ENCODE measurements around the gene SCLY.

SCLY gene

DNA sequence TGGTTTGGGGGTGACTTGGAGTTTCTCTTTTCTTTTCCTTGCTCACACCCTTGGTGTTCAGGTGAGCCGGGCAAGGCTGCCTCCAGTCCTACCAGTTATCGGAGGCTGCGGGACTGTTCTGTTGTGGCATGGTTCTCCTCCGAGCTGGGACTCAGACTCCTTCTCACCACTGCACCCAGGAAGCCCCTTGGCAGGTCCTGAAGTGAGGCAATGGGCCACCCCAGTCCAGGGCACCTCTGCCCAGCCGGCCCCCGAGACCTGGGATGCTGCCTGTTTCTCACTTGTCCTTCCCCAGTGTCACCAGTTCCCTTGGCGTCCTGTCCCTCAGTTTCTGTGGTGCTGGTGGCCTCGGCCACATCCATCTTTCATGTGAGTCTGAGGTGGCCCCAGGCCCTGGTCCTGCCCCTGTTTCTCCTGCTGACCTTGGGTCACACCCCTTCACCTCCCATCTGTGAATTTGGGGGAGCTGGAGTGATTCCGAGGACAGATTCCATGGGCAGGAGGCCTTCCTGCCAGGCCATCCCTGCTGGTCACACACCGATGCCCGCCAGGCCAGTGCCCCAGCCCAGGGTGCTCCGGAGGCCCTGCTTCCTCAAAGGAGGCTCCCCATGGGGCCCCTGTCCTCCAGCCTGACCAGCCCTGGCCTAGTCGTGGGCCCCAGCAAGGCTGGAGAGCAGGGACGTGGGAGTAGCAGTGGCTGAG, 71.1 kb downstream of the SCLY start:
- Histone ChIP-seq H3K9me3 (ENCODE audit: insufficient read depth, low read depth, low read length) (no peaks in the 10 kb centered on the region), H3K27me3 (ENCODE audit: insufficient read depth, low read length) (no peaks in the 10 kb centered on the region), H3K27ac (ENCODE audit: low read depth, low read length) (no peak overlapping the region), H3K4me1 (ENCODE audit: insufficient read depth, low read length) (no peaks in the 10 kb centered on the region), H3K4me3 (ENCODE audit: low read length) (no peak overlapping the region), H3K36me3 (ENCODE audit: insufficient read depth, low read length) (no peaks in the 10 kb centered on the region), H3K9ac (ENCODE audit: low read depth, low read length) (no peak overlapping the region)
- WGBS = 94% methylated on average over 14 of the region's 14 CpGs

DNA sequence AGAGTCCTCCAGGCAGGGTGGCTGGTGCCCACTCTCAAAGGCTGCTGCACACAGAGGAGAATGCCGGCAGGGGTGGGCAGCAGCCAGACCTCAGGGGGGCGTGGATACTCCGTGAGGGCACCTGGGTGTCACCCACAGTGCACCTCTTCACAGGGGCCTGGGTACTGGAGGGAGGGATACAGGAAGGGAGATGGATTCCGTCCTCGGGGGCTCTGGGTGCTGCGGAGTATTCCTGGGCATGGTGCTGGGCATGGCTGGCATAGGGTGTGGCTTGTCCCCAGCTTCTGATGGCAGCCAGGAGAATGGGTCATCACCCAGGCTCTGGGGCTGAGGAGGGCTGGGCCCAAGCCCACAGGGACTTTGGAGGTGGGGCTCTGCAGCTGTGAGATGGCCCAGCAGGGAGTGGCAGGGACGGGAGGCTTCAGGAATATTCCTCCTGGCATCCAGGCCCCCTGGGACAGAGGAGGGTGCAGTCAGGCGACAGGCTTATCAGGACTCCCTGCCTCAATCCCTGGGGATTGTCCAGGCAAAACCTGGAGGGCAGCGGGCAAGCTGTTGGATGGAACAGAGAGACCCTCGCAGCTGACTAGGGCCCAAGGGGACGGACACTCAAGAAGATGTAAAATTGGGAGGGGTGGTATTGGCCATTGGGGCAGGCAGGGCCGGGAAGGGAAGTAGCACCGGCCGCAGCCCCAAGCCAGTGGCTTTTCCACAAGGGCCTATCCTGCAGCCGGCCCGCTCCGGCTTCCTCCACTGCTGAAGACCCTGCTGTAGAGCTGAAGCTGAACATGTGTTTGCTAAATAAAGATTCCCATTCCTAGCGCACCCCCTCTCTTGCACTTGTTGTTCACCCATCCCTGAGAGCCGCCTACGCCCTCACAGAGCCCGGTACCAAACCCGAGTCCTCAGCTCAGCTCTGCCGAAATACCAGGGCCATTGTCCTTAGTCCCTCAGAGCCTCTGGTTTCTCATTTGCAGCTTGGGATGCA, 72.0 kb downstream of the SCLY start:
- Histone ChIP-seq H3K27ac (ENCODE audit: low read depth, low read length) (no peak overlapping the region), H3K4me1 (ENCODE audit: insufficient read depth, low read length) (no peaks in the 10 kb centered on the region), H3K9ac (ENCODE audit: low read depth, low read length) (no peak overlapping the region), H3K4me3 (ENCODE audit: low read length) (no peak overlapping the region), H3K36me3 (ENCODE audit: insufficient read depth, low read length) (no peaks in the 10 kb centered on the region), H3K9me3 (ENCODE audit: insufficient read depth, low read depth, low read length) (no peaks in the 10 kb centered on the region), H3K27me3 (ENCODE audit: insufficient read depth, low read length) (no peaks in the 10 kb centered on the region)
- 91% methylated on average over 23 of the region's 23 CpGs for WGBS

DNA sequence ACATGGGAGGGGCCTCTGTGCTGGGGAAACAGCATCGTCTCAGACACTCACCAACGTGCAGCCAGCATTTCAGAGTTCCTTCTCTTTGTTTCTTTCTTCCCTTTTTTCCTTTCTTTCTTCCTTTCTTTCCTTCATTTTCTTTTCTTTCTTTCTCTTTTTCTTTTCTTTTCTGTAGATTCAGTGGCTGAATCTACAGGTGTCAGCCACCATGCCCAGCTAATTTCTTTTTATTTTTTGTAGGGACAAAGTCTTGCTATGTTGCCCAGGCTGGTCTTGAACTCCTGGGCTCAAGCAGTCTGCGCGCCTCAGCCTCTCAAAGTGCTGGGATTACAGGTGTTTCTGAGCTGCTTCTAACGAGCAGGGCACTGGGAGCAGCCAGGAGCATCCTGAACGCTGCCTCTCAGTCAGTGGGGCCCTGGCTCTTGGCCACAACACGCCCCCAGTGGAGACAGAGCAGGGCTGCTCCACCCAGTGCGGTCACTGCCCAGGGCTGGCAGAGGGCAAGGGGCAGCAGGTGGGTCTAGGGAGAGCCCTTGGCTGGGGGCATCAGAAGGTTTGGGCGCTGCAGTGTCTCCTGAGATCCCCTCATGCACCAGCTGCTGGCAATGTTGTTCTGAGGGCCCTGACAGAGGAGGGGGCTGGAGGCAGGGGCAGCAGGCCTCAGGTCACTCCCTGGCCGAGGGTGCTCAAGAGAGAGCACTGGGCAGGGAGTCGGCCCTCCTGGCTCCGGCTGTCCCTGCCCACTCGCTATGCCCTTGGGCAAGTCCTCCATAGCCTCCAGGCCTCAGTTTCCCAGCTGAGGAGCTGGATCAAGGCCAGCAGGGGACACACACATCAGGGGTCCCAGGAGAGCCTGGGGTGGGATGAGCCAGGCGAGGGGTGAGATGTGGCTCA, 72.9 kb downstream of the SCLY start:
- WGBS = 86% methylated on average over 14 of the region's 14 CpGs
- H3K9me3 ChIP-seq (ENCODE audit: insufficient read depth, low read depth, low read length) = no peaks in the 10 kb centered on the region
- no peak overlapping the region for H3K9ac ChIP-seq (ENCODE audit: low read depth, low read length)
- no peaks in the 10 kb centered on the region for H3K4me1 ChIP-seq (ENCODE audit: insufficient read depth, low read length)
- no peak overlapping the region for H3K27ac ChIP-seq (ENCODE audit: low read depth, low read length)
- H3K36me3 ChIP-seq (ENCODE audit: insufficient read depth, low read length) = no peaks in the 10 kb centered on the region
- H3K4me3 ChIP-seq (ENCODE audit: low read length) = no peak overlapping the region
- H3K27me3 ChIP-seq (ENCODE audit: insufficient read depth, low read length) = no peaks in the 10 kb centered on the region

DNA sequence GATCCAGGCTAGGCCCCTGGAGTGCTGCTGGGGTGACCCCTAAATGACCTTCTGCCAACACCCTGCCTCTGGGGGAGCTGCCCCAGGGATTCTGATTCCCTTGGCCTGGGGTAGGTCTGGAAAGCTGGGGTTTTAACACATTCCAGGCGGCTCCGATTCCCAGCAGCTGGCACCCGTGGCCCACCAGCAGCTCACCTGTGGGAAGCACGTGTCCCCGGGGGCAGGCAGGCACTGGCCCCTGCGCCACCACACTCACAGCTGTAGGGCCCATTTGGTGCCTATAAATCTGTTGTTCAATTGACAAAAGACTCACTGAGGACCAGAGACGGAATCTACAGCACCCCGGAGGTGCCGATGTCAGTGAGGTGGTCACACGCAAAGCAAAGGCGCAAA, 73.6 kb downstream of the SCLY start:
- no peaks in the 10 kb centered on the region for H3K9me3 ChIP-seq (ENCODE audit: insufficient read depth, low read depth, low read length)
- 92% methylated on average over 11 of the region's 11 CpGs for WGBS
- no peak overlapping the region for H3K27ac ChIP-seq (ENCODE audit: low read depth, low read length)
- H3K27me3 ChIP-seq (ENCODE audit: insufficient read depth, low read length) = no peaks in the 10 kb centered on the region
- no peaks in the 10 kb centered on the region for H3K36me3 ChIP-seq (ENCODE audit: insufficient read depth, low read length)
- H3K4me1 ChIP-seq (ENCODE audit: insufficient read depth, low read length) = no peaks in the 10 kb centered on the region
- H3K9ac ChIP-seq (ENCODE audit: low read depth, low read length) = no peak overlapping the region
- H3K4me3 ChIP-seq (ENCODE audit: low read length) = no peak overlapping the region

DNA sequence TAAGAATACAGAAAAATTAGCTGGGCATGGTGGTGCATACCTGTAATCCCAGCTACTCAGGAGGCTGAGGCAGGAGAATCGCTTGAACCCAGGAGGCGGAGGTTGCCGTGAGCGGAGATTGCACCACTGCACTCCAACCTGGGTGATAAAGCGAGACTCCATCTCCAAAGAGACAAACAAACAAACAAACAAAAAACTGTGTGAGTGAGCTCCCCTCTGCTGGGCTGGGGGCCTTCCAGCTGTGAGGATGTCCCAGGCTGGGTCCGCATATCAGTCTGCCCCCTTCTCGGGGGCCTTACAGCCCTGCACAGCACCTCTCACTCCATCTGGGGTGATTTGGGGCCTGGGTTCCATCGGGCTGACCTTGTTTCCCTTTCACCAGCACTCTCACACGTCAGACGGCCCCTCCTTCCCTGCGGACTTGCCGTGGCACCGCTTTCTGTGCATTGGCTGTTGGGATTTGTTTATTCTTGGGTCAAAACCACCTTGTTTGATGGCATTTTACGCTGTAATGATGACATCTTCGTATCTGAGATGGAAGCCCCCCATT, 74.9 kb downstream of the SCLY start:
- no peaks in the 10 kb centered on the region for H3K4me1 ChIP-seq (ENCODE audit: insufficient read depth, low read length)
- 90% methylated on average over 15 of the region's 15 CpGs for WGBS
- H3K9ac ChIP-seq (ENCODE audit: low read depth, low read length) = no peak overlapping the region
- no peaks in the 10 kb centered on the region for H3K36me3 ChIP-seq (ENCODE audit: insufficient read depth, low read length)
- no peaks in the 10 kb centered on the region for H3K9me3 ChIP-seq (ENCODE audit: insufficient read depth, low read depth, low read length)
- no peaks in the 10 kb centered on the region for H3K27me3 ChIP-seq (ENCODE audit: insufficient read depth, low read length)
- H3K4me3 ChIP-seq (ENCODE audit: low read length) = no peak overlapping the region
- H3K27ac ChIP-seq (ENCODE audit: low read depth, low read length) = no peak overlapping the region

DNA sequence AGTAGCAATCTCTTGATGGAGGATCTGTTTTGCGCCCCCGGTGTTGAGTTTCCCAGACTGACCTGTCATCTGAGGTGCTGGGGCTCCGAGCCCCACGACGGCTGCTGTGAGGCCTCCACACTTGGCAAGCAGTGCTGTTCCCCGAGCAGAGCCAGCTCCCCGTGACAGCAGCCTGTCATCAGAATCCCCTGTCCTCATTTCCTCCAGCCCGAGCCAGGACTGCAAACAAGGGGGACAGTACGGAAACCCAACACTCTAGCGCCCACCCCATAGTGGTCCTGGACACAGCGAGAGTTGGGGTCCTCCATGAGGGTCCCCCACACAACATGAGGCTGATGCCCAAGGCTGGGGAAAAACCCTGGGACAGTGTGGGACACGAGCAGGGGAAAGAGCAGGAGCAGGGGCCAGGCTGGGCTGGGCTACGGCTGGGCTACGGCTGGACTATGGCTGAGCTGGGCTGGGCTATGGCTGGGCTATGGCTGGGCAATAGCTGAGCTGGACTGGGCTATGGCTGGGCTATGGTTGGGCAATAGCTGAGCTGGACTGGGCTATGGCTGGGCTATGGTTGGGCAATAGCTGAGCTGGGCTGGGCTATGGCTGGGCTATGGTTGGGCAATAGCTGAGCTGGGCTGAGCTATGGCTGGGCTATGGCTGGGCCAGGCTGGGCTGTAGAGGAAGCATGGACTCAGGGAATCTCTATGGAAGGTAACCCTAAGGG, 76.2 kb downstream of the SCLY start:
- Histone ChIP-seq H3K4me3 (ENCODE audit: low read length) (no peak overlapping the region), H3K9me3 (ENCODE audit: insufficient read depth, low read depth, low read length) (no peaks in the 10 kb centered on the region), H3K4me1 (ENCODE audit: insufficient read depth, low read length) (no peaks in the 10 kb centered on the region), H3K9ac (ENCODE audit: low read depth, low read length) (no peak overlapping the region), H3K27me3 (ENCODE audit: insufficient read depth, low read length) (no peaks in the 10 kb centered on the region), H3K36me3 (ENCODE audit: insufficient read depth, low read length) (no peaks in the 10 kb centered on the region), H3K27ac (ENCODE audit: low read depth, low read length) (no peak overlapping the region)
- WGBS = 92% methylated on average over 14 of the region's 14 CpGs

DNA sequence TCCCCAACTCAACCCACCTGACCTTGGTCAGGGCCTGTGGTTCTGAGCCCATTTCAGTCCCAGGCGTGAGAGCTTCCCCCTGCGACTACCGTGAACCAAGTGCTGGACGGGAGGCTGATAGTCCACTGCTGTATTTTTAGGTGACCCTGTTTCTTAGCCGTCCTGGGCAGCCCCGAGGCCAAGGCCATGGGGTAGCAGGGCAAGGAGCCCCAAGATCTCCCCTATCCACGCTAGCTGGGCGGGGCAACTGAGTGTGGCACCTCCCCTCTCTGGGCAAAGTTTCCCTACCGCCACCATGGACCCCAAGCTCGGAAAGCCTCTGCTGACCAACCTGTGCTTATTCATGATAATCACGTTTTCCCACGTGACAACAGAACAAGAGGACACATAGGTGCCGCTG, 77.1 kb downstream of the SCLY start:
- Histone ChIP-seq H3K9me3 (ENCODE audit: insufficient read depth, low read depth, low read length) (no peaks in the 10 kb centered on the region), H3K27ac (ENCODE audit: low read depth, low read length) (no peak overlapping the region)
- 94% methylated on average over 13 of the region's 13 CpGs for WGBS

DNA sequence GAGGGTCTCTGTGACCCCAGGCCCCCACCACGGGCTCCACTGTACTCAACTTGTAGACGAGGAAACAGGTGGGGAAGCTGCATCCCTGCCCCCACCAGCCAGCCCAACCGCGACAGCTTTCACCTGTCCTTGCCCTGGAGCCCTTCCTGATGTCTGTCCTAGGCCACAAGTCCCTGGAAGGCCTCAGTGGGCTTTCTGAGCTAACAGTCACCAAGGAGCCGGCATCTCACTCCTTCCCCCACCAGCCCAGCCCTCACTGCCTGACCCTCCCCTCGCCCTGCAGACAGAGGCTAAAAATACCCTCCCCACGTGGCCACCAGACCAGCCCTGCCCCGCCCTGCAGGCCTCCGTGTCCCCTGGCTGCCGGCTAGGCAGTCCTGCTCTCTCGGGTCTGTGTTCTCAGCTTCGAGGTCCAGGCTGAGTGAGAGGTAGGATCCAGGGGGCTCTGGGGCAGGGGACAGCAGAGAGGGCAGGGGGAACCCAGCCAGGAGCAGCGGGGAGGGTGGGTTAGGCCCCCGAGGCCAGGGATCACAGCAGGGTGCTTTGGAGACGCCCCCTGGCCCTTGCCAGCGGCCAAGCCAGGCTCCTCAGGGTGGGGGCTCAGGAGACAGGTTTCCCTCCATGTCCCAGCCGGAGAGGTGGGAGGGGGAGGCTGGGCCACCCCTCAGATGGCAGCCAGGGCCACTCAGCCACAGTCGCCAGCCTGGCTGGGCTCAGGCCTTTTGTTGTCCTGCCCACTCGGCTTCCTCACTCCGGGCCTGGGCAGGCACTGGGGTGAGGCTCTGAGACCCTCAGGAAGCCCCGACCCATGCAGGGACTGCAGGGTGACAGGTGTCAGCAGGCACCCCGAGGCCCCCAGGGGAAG, 77.8 kb downstream of the SCLY start, which contains the start of gene KLHL30:
Gene KLHL30, plus strand, starts transcription at position 338 of the 865 bp plus-strand sequence. CDS start 2,087 bp downstream, outside the sequence.
- 81% methylated on average over 22 of the region's 22 CpGs for WGBS
- Histone ChIP-seq H3K9ac (ENCODE audit: low read depth, low read length) (no peak within 1 kb of the TSS), H3K4me3 (ENCODE audit: low read length) (no peak within 1 kb of the TSS)

More for the DNA sequence above, 77.1 kb downstream of the SCLY start:
- no peak overlapping the region for H3K9ac ChIP-seq (ENCODE audit: low read depth, low read length)
- H3K4me3 ChIP-seq (ENCODE audit: low read length) = no peak overlapping the region
- no peaks in the 10 kb centered on the region for H3K27me3 ChIP-seq (ENCODE audit: insufficient read depth, low read length)
- no peaks in the 10 kb centered on the region for H3K4me1 ChIP-seq (ENCODE audit: insufficient read depth, low read length)
- H3K36me3 ChIP-seq (ENCODE audit: insufficient read depth, low read length) = no peaks in the 10 kb centered on the region

DNA sequence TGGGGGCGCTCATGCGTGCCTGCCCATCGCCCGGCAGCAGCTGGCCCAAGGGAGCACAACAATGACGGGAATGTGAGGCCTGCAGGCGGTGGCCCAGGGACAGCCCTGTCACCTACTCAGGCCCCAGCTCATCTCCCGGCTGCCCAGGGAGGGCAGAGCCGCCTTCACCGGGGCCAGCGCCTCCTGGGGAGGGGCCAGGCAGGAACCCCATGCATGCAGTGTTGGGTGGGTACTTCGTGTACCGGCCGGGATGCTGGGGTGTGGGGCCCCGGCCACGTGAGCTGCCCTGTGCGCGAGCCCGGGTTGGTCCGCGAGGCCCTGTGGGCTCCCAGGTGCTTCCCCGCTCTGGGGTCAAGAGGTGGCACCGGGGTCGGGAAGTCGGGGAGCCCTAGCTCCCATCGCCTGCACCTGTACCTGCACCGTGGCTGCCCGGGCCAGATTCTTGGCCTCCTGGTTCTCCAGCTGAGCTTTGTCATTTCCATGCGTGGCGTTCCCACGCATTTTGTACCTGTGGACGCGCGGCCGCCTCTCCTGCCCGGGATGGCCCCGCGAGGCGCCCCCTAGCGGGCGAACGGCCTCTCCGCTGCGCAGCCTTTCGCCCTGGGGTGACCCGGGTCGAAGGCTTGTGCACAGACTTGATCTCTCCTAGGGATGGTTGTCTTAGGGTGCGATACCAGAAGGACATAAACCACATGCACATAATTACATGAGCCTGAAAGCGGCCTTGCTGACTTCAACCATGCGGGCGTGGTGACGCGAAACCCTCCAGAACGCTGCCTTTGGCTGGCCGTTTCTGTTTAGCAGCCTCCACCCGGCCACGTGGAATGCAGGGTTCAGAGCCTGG, 78.6 kb downstream of the SCLY start:
- WGBS = 77% methylated on average over 56 of the region's 56 CpGs
- H3K4me1 ChIP-seq (ENCODE audit: insufficient read depth, low read length) = no peaks in the 10 kb centered on the region
- no peak overlapping the region for H3K9ac ChIP-seq (ENCODE audit: low read depth, low read length)
- H3K36me3 ChIP-seq (ENCODE audit: insufficient read depth, low read length) = no peaks in the 10 kb centered on the region
- no peaks in the 10 kb centered on the region for H3K9me3 ChIP-seq (ENCODE audit: insufficient read depth, low read depth, low read length)
- no peaks in the 10 kb centered on the region for H3K27me3 ChIP-seq (ENCODE audit: insufficient read depth, low read length)
- H3K27ac ChIP-seq (ENCODE audit: low read depth, low read length) = no peak overlapping the region
- H3K4me3 ChIP-seq (ENCODE audit: low read length) = no peak overlapping the region

More for the DNA sequence above, 77.8 kb downstream of the SCLY start, which contains the start of gene KLHL30:
- Histone ChIP-seq H3K27ac (ENCODE audit: low read depth, low read length) (no peak within 1 kb of the TSS), H3K36me3 (ENCODE audit: insufficient read depth, low read length) (no peaks in the 10 kb centered on the region), H3K27me3 (ENCODE audit: insufficient read depth, low read length) (no peaks in the 10 kb centered on the region), H3K9me3 (ENCODE audit: insufficient read depth, low read depth, low read length) (no peaks in the 10 kb centered on the region), H3K4me1 (ENCODE audit: insufficient read depth, low read length) (no peaks in the 10 kb centered on the region)

Measured in HUES64 (cell line).